ENCODE data around the gene S100Z. TPM values are rescaled to one million over a fixed set of nuclear protein-coding genes. Genes with fewer than 3 reads are reported as not detected.
"Not testable (repeated sequence)": the region's sequence is repeated elsewhere in the genome, so short reads cannot be mapped to it uniquely, and the experiment has no call there.

The S100Z gene
- total and polyA plus RNA-seq, 2 donors, result 0.32 TPM; not detected in 1

- Histone ChIP-seq H3K36me3 (ENCODE audit: insufficient read depth) (no peaks in the 10 kb centered on the region), H3K4me1 (ENCODE audit: insufficient read depth) (no peaks in the 10 kb centered on the region), H3K4me3 (ENCODE audit: low read depth, low read length) (no peak overlapping the region), H3K27ac (ENCODE audit: low read depth) (no peak overlapping the region)
- no peak for DNase-seq (ENCODE audit: extremely low spot score)
These were observed 88.4 kb downstream of the S100Z start for GRCh38 chr5:76938177-76938576.

DNA sequence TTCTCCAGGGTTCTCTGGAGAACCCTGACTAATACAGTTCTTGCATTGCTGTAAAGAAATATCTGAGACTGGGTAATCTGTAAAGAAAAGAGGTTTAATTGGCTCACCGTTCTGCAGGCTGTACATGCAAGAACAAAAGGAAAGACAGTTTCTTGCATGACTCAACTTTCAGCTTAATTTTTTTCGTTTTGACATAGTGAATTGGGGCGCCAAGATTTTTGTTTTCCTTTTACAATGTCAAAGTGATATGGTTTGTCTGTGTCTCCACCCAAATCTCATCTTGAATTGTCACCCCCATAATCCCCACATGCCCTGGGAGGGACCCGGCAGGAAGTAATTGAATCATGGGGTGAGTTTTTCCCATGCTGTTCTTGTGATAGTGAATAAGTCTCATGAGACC lies 91.2 kb downstream of the S100Z start:
- no peak overlapping the region for H3K4me3 ChIP-seq (ENCODE audit: low read depth, low read length)
- DNase-seq (ENCODE audit: extremely low spot score), result no peak
- H3K4me1 ChIP-seq (ENCODE audit: insufficient read depth), result no peaks in the 10 kb centered on the region
- H3K36me3 ChIP-seq (ENCODE audit: insufficient read depth), result no peaks in the 10 kb centered on the region
- no peak overlapping the region for H3K27ac ChIP-seq (ENCODE audit: low read depth)
- 78% methylated on average over 4 of the region's 4 CpGs for WGBS

GRCh38 chr5:76941442-76941841 lies 91.6 kb downstream of the S100Z start:
- 91% methylated on average over 3 of the region's 3 CpGs for WGBS
- no peaks in the 10 kb centered on the region for H3K36me3 ChIP-seq (ENCODE audit: insufficient read depth)
- H3K4me3 ChIP-seq (ENCODE audit: low read depth, low read length), result no peak overlapping the region
- no peaks in the 10 kb centered on the region for H3K4me1 ChIP-seq (ENCODE audit: insufficient read depth)
- DNase-seq (ENCODE audit: extremely low spot score), result no peak
- H3K27ac ChIP-seq (ENCODE audit: low read depth), result no peak overlapping the region

- no peak overlapping the region for H3K27ac ChIP-seq (ENCODE audit: low read depth)
- no peaks in the 10 kb centered on the region for H3K4me1 ChIP-seq (ENCODE audit: insufficient read depth)
- 84% methylated on average over 1 of the region's 1 CpG for WGBS
- no peak for DNase-seq (ENCODE audit: extremely low spot score)
- no peak overlapping the region for H3K4me3 ChIP-seq (ENCODE audit: low read depth, low read length)
- no peaks in the 10 kb centered on the region for H3K36me3 ChIP-seq (ENCODE audit: insufficient read depth)
These were observed 92.8 kb downstream of the S100Z start for GRCh38 chr5:76942581-76942980.

DNA sequence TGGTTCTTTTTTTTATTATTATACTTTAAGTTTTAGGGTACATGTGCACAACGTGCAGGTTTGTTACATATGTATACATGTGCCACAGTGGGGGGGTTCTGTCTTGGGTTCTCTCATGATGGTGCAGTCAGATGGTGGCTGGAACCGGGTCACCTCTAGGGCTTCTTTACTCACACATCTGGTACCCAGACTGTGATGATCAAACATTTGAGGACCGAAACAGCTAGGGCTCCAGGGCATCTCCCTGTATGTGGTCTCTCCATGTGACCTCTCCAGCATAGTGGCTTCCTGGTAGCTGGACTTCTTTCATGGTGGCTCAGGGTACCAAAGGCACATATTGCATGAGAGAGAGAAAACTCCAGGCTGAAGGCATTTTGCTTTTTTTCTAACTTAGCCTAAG lies 93.2 kb downstream of the S100Z start:
- Histone ChIP-seq H3K4me1 (ENCODE audit: insufficient read depth) (no peaks in the 10 kb centered on the region), H3K4me3 (ENCODE audit: low read depth, low read length) (no peak overlapping the region), H3K27ac (ENCODE audit: low read depth) (no peak overlapping the region), H3K36me3 (ENCODE audit: insufficient read depth) (no peaks in the 10 kb centered on the region)
- 84% methylated on average over 3 of the region's 3 CpGs for WGBS
- DNase-seq (ENCODE audit: extremely low spot score), result no peak

- no peak overlapping the region for H3K27ac ChIP-seq (ENCODE audit: low read depth)
- no peak for DNase-seq (ENCODE audit: extremely low spot score)
- 48% methylated on average over 5 of the region's 5 CpGs for WGBS
- H3K4me1 ChIP-seq (ENCODE audit: insufficient read depth), result no peaks in the 10 kb centered on the region
- no peak overlapping the region for H3K4me3 ChIP-seq (ENCODE audit: low read depth, low read length)
- H3K36me3 ChIP-seq (ENCODE audit: insufficient read depth), result no peaks in the 10 kb centered on the region
These were observed 94.8 kb downstream of the S100Z start for GRCh38 chr5:76944638-76945037.

- not testable (repeated sequence) for H3K4me1 ChIP-seq (ENCODE audit: insufficient read depth); H3K27ac ChIP-seq (ENCODE audit: low read depth); DNase-seq (ENCODE audit: extremely low spot score); H3K36me3 ChIP-seq (ENCODE audit: insufficient read depth); H3K4me3 ChIP-seq (ENCODE audit: low read depth, low read length)
- WGBS, result 32% methylated on average over 9 of the region's 9 CpGs
These were observed 95.4 kb downstream of the S100Z start for GRCh38 chr5:76945238-76945637.

- no peak overlapping the region for H3K4me3 ChIP-seq (ENCODE audit: low read depth, low read length)
- H3K27ac ChIP-seq (ENCODE audit: low read depth), result no peak overlapping the region
- WGBS, result 91% methylated on average over 2 of the region's 2 CpGs
- H3K4me1 ChIP-seq (ENCODE audit: insufficient read depth), result no peaks in the 10 kb centered on the region
- H3K36me3 ChIP-seq (ENCODE audit: insufficient read depth), result no peaks in the 10 kb centered on the region
- no peak for DNase-seq (ENCODE audit: extremely low spot score)
These were observed 96.3 kb downstream of the S100Z start for GRCh38 chr5:76946090-76946489.

DNA sequence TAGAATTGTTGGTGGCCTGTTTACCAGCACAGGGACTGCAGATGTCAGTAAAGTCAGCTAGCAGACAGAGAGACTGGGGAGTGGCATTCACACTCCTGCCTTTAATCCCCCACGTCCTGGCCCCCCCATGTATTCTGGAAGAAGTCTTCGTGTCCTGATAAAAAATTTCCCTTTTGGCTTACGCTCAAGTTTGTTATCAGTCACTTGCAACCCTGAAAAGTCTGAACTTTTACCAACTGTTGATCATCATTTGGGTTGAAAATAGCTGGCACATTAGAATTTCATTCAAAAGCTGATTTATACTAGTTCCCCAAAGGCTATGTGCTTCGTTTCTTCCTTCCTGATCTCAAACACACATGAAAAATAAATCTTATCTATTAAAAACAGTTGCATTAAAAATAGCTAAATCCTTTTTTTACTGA lies 97.3 kb downstream of the S100Z start:
- H3K27ac ChIP-seq (ENCODE audit: low read depth), result no peak overlapping the region
- no peaks in the 10 kb centered on the region for H3K4me1 ChIP-seq (ENCODE audit: insufficient read depth)
- DNase-seq (ENCODE audit: extremely low spot score), result no peak
- H3K4me3 ChIP-seq (ENCODE audit: low read depth, low read length), result no peak overlapping the region
- WGBS, result 20% methylated on average over 4 of the region's 4 CpGs
- H3K36me3 ChIP-seq (ENCODE audit: insufficient read depth), result no peaks in the 10 kb centered on the region

- no peaks in the 10 kb centered on the region for H3K36me3 ChIP-seq (ENCODE audit: insufficient read depth)
- H3K27ac ChIP-seq (ENCODE audit: low read depth), result no peak within 1 kb of the TSS
- WGBS, result 29% methylated on average over 23 of the region's 23 CpGs
- no peaks in the 10 kb centered on the region for H3K4me1 ChIP-seq (ENCODE audit: insufficient read depth)
- no peak for DNase-seq (ENCODE audit: extremely low spot score)
- H3K4me3 ChIP-seq (ENCODE audit: low read depth, low read length), result peak within 1 kb of the TSS; percentile 9
These were observed 103.2 kb downstream of the S100Z start, which contains the start of gene CRHBP for GRCh38 chr5:76952795-76953536. CRHBP (plus strand) TSS chr5:76953045; CDS start chr5:76953135, 90 bp downstream.

DNA sequence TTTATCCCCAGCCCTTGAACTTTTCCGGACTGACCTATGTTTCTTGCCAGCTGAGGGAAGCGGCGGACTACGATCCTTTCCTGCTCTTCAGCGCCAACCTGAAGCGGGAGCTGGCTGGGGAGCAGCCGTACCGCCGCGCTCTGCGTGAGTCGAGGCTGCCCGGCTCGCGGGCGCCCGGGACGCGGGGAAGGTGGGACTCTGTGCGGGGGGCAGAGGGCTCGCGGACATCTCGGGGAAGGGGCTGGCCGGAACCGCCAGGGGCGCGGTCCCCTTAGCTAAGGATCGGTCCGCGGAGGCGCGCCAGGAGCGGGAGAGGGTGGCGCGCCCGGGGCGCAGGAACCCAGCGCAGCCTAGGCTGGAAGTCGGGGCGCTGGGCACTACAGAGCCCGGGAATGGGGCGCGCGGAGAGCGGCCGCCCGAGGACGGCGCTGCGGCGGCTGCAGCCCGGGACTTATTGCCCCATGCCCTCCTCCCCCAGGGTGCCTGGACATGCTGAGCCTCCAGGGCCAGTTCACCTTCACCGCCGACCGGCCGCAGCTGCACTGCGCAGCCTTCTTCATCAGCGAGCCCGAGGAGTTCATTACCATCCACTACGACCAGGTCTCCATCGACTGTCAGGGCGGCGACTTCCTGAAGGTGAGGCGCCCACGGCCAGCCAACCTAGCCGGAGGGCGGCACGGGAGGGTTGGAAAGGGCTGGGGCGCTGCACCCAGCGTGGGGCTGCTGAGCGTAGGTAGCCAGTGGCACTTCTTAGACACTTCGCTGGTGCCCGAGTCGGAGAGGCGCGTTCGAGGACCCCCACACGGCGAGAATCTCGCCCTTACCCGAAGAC lies 104.0 kb downstream of the S100Z start:
- Histone ChIP-seq H3K36me3 (ENCODE audit: insufficient read depth) (no peaks in the 10 kb centered on the region), H3K4me3 (ENCODE audit: low read depth, low read length) (peak overlapping the region; percentile 9), H3K4me1 (ENCODE audit: insufficient read depth) (no peaks in the 10 kb centered on the region), H3K27ac (ENCODE audit: low read depth) (no peak overlapping the region)
- 1% methylated on average over 81 of the region's 81 CpGs for WGBS
- DNase-seq (ENCODE audit: extremely low spot score), result no peak

DNA sequence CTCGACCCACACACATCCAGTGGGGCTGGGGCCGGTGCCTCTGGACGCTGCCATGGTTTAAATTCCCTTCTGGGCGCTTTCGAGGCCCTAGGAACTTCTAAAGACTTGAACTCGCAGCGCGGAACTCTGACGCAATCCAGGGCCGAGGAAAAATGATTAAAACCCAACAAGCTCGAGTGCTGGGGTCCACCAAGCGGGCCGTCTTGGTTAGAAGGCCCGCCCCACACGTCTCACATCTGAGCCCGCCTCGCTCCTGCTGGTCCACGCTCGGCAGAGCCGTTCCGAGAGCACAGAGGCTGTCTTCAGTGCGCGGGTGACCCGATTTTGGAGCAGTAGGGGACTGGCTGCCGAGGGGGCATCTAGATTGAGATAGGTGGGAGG lies 104.6 kb downstream of the S100Z start:
- WGBS, result 9% methylated on average over 25 of the region's 25 CpGs
- Histone ChIP-seq H3K27ac (ENCODE audit: low read depth) (no peak overlapping the region), H3K36me3 (ENCODE audit: insufficient read depth) (no peaks in the 10 kb centered on the region), H3K4me3 (ENCODE audit: low read depth, low read length) (no peak overlapping the region), H3K4me1 (ENCODE audit: insufficient read depth) (no peaks in the 10 kb centered on the region)
- no peak for DNase-seq (ENCODE audit: extremely low spot score)

GRCh38 chr5:76956033-76956432 lies 106.2 kb downstream of the S100Z start:
- no peaks in the 10 kb centered on the region for H3K4me1 ChIP-seq (ENCODE audit: insufficient read depth)
- no peaks in the 10 kb centered on the region for H3K36me3 ChIP-seq (ENCODE audit: insufficient read depth)
- 62% methylated on average over 2 of the region's 2 CpGs for WGBS
- no peak for DNase-seq (ENCODE audit: extremely low spot score)
- H3K4me3 ChIP-seq (ENCODE audit: low read depth, low read length), result no peak overlapping the region
- no peak overlapping the region for H3K27ac ChIP-seq (ENCODE audit: low read depth)

All from urinary bladder (tissue), 4 donors.